ENCODE results near the gene DSE. TPM values are rescaled to one million over a fixed set of nuclear protein-coding genes. Genes with fewer than 3 reads are reported as not detected.

DSE gene
- total RNA-seq, 1 donor from 2014 or later: 82.7 TPM

DNA sequence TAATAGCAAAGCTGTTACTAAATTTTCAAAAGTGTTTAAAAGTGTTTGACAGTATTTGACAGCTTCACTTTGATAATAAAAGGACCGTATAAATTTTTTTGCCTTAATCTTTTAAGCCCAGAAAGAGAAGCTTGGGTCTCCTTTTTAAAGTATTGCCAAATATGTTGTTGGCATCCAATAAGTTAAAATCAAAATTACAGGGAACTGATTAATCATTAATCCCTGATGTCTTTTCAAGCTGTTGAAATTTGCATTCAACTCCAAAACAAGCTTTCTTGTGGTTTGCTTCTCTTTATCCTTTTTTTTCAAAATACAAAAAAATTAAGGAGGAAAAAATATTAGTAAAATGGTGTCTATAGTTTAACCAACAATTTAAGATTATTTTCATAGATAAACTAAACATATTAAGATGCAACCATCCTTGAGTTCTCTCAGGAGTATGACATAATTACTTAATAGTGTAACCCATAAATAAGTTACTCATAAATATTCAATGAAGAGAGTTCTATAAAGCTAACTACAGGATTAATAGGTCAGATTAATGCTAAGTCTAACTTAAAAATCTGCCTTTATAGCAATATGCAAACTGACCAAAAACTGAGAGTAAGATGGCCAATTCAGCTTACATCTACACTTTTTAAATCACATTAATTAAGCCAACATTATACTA is 63.4 kb downstream of the DSE start:
- DNase-seq (ENCODE audit: low spot score) (no peak), ATAC-seq (no peak)
- intact Hi-C loops (cut with DNase I): no loop called here

GRCh38 chr6:116436586-116436985 is 65.8 kb downstream of the DSE start:
- ATAC-seq: no peak
- intact Hi-C loops (cut with DNase I): no loop called here
- no peak for DNase-seq (ENCODE audit: low spot score)

DNA sequence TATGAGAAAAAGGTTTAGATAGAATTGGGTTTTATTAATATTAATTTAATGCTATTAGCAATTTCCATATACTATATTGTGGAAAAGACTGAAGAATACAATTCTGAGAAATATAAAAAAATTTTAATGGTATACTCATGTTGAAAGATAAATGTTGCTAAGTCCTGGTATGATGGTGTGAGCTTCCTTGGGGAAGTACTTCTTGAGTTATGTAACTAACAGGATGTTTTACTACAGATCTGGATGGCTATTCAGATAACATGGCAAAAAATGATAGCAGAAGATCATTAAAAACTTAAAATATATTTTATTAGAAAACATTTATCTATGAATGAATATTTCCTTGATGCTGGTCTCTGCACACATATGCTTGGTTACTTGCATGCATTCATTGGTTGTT is 66.9 kb downstream of the DSE start:
- intact Hi-C loops (cut with DNase I): no loop called here
- ATAC-seq (no peak), DNase-seq (ENCODE audit: low spot score) (no peak)

GRCh38 chr6:116438590-116439448 is 68.1 kb downstream of the DSE start:
- no peak for DNase-seq (ENCODE audit: low spot score)
- peak; percentile 31 for ATAC-seq
- intact Hi-C loops (cut with DNase I): no loop called here

- intact Hi-C loops (cut with DNase I): no loop called here
- DNase-seq (ENCODE audit: low spot score): no peak
- ATAC-seq: peak; percentile 37
Observed at GRCh38 chr6:116439522-116440051, 68.8 kb downstream of the DSE start.

- ATAC-seq (no peak), DNase-seq (ENCODE audit: low spot score) (no peak)
- intact Hi-C loops (cut with DNase I): no loop called here
Observed at GRCh38 chr6:116443105-116443504, 72.4 kb downstream of the DSE start.

- no peak for ATAC-seq
- intact Hi-C loops (cut with DNase I): no loop called here
Observed at GRCh38 chr6:116444092-116444491, 73.3 kb downstream of the DSE start.

GRCh38 chr6:116444575-116444974 is 73.8 kb downstream of the DSE start:
- intact Hi-C loops (cut with DNase I): no loop called here
- ATAC-seq (no peak), DNase-seq (ENCODE audit: low spot score) (no peak)

More at GRCh38 chr6:116444092-116444491, 73.3 kb downstream of the DSE start:
- no peak for DNase-seq (ENCODE audit: low spot score)

DNA sequence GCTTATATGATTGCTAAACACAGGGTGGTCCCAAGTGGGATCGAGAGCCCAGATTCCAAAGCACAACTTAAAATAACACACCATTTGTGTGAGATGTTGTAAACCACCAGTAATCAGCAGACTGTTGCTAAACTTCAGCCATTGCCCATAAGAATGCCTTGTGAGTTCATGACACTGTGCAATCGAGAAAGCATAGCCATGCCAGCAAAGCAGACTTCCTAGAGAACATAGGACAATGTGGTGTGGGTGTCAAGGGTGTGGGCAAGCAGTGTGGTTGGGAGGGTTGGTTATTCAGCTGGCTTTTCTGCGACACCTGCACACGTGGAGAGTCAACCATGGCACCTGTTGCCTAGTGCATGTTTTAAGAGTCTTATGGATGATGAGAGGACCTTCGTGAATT is 74.4 kb downstream of the DSE start:
- no peak for DNase-seq (ENCODE audit: low spot score)
- ATAC-seq: no peak
- intact Hi-C loops (cut with DNase I): no loop called here

DNA sequence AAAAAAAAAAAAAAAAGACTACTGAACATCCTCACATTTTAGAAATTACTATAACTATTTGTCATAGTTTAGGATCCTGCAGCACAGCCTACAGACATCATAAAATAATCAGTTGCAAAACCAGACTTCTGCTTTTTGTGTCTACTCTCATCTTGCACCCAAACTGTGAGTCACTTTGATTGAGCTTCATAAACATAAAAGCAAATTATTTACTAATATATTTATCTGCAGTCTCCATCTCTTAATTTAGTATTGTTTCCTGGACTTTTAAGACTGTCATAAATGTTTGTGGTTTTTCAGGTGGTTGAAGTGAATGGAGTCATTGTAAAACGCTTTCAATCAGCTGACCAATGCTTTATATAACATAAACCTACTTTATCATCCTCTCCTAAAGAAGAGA is 75.7 kb downstream of the DSE start:
- ATAC-seq (no peak), DNase-seq (ENCODE audit: low spot score) (no peak)
- intact Hi-C loops (cut with DNase I): no loop called here

GRCh38 chr6:116447052-116447451 is 76.3 kb downstream of the DSE start:
- intact Hi-C loops (cut with DNase I): no loop called here

GRCh38 chr6:116447496-116448011 is 76.8 kb downstream of the DSE start:
- DNase-seq (ENCODE audit: low spot score) (no peak), ATAC-seq (peak; percentile 87)
- intact Hi-C loops (cut with DNase I): no loop called here

More at GRCh38 chr6:116447052-116447451, 76.3 kb downstream of the DSE start:
- no peak for ATAC-seq
- DNase-seq (ENCODE audit: low spot score): no peak

- ATAC-seq: no peak
- DNase-seq (ENCODE audit: low spot score): no peak
- intact Hi-C loops (cut with DNase I): no loop called here
Observed at GRCh38 chr6:116449565-116449964, 78.8 kb downstream of the DSE start.

- DNase-seq (ENCODE audit: low spot score) (no peak), ATAC-seq (no peak)
- intact Hi-C loops (cut with DNase I): no loop called here
Observed at GRCh38 chr6:116450185-116450710, 79.5 kb downstream of the DSE start.

DNA sequence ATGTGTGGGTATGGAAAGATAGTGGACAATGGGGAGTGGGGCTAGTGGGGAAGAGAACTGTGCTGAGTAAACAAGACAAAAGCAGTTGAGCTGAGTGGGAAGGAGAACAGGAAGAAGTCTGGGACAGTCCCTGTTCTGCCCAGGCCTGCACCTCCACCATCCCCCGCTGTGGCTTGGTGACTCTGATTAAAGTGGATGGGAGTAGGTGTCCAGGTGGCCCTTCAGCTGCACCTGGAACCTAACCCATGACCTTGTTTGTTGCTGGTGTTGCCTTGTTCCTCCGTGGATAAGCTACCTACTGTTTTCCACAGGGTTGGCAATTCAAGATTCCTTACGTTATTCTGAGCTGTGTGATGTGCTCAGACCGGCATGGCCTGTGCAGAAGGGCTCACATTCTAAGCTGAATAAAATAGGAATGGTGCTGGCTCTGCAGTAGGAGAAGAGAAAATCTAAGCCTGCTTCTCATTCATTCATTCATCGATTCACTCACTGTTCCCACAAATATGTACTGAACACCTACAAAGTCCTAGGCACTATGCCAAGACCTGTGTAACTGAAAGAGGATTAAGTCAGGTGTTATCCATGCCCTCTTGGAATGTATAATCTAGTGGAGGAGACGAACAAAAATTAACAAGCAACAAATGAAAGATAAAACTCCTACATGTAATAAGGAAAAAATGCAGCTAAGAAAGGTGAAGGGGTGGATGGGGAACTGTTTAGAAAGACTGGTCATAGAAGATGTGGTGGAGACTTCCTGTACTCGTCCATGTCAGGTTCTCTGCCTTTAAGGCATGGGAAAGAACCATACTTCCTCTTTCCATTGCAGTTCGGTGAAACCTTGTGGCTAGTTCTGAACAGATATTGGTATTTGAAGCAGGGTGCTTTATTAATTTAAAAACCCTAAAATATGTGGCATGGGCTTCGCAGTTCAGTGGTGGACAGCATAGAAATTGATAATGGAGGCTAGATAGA is 80.3 kb downstream of the DSE start:
- no peak for ATAC-seq
- no peak for DNase-seq (ENCODE audit: low spot score)
- intact Hi-C loops (cut with DNase I): no loop called here

DNA sequence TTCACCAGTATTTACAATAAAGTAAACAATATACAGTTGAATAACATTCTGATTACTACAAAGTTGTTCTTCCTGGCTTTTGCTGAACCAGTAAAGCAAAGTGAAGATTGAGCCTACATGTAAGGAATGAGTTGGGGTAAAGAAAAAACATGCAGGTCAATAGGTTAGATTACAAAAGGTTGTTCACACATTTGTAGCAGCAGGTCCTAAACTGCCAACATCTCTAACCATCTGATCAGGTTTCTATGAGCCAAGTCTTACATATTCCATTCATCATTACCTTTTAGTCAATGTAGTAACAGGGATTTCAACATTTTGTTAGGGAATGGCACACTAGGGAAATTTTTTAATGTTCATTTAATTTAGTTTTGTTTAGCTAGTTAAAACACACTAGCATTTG is 81.2 kb downstream of the DSE start:
- DNase-seq (ENCODE audit: low spot score) (no peak), ATAC-seq (no peak)
- intact Hi-C loops (cut with DNase I): no loop called here

GRCh38 chr6:116452531-116452930 is 81.8 kb downstream of the DSE start:
- intact Hi-C loops (cut with DNase I): no loop called here
- ATAC-seq: no peak
- no peak for DNase-seq (ENCODE audit: low spot score)

GRCh38 chr6:116456106-116456505 is 85.4 kb downstream of the DSE start:
- ATAC-seq: no peak
- intact Hi-C loops (cut with DNase I): no loop called here
- DNase-seq (ENCODE audit: low spot score): no peak

DNA sequence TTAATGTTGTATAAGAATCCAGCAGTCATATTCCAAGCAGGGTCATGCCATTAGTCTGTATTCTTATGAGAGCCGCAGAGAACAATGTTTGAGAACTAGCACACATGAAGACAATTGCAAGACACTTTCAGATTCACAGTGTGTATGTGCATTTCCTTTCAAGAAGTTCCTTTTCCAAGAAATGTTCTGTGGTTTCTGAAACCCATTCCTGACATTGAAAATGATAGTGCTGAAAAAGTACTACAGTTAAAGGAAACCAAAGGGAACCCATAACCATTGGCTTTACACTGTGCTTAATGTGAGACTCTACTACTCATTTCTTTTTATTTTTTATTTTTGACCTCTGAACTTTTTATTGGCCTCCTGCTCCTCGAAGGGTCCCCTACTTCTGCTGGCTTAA is 86.2 kb downstream of the DSE start:
- DNase-seq (ENCODE audit: low spot score): no peak
- intact Hi-C loops (cut with DNase I): no loop called here
- no peak for ATAC-seq

Data from sciatic nerve (tissue), 2 donors.